Endothelial cell of umbilical vein (primary cell): ENCODE measurements around the gene GMPR2. TPM values are rescaled to one million over a fixed set of nuclear protein-coding genes. Genes with fewer than 3 reads are reported as not detected.

Experiments used
- BruUV-seq: library from RNA; stranded (reverse); fragments of 400-500 nt; replicated peaks from 2 replicates; lab custom pipeline; 2021; lab: Mats Ljungman, UMichigan
- CTCF ChIA-PET: fragments of 300-600, 350-600 bp; sonication (Branson Sonifier 250); formaldehyde crosslinking; loops from one replicate; lab custom pipeline; 2021; ENCODE audit warnings: antibody characterized with exemption, inconsistent platforms; lab: Charles Lee
- POLR2A ChIA-PET: fragments of 300-600, 350-600 bp; sonication (Branson Sonifier 250); formaldehyde crosslinking; loops from one replicate; lab custom pipeline; 2021; ENCODE audit warnings: antibody characterized with exemption, inconsistent platforms; lab: Charles Lee
- DNase-seq: peaks from one replicate; pipeline ENCODE4 v3.0.0-alpha.2; 2011; ENCODE audit warnings: low read depth, low spot score
- FAIRE-seq: peaks from 2 replicates; lab custom pipeline; 2011; peaks lifted over from hg19 to GRCh38; lab: Jason Lieb, UNC
- H2AFZ ChIP-seq: 2 replicates; pipeline ENCODE4 v1.6.0; 2012; ENCODE audit warnings: low read depth, low read length, control low read depth, inconsistent platforms
- H3K27ac ChIP-seq: 2 replicates; pipeline ENCODE4 v1.5.1; 2011; ENCODE audit warnings: low read depth, mild to moderate bottlenecking, control low read depth, low read length, moderate library complexity; ENCODE audit not compliant: insufficient read depth
- H3K27me3 ChIP-seq, 2 experiments: 2 replicates each; pipeline versions ENCODE4 v1.6.0 to v1.6.1; 2011; ENCODE audit warnings: low read length in 2 of 2, mixed read lengths in 1 of 2; ENCODE audit not compliant: control insufficient read depth in 2 of 2, insufficient read depth in 2 of 2
- H3K36me3 ChIP-seq, 2 experiments: 2 replicates in 1 of 2; 3 replicates in 1 of 2; pipeline ENCODE4 v1.5.1; 2011; ENCODE audit warnings: low read length in 2 of 2, mild to moderate bottlenecking in 1 of 2, moderate library complexity in 1 of 2; ENCODE audit not compliant: control insufficient read depth in 2 of 2, insufficient read depth in 2 of 2; ENCODE audit errors: extremely low read depth in 1 of 2
- H3K4me1 ChIP-seq: 3 replicates; pipeline ENCODE4 v1.5.1; 2011; ENCODE audit warnings: mild to moderate bottlenecking, low read length; ENCODE audit not compliant: control insufficient read depth, insufficient read depth; ENCODE audit errors: extremely low read depth
- H3K4me2 ChIP-seq: 2 replicates; pipeline ENCODE4 v1.6.1; 2011; ENCODE audit warnings: low read length, control low read depth, mixed read lengths; ENCODE audit not compliant: insufficient read depth
- H3K4me3 ChIP-seq, 3 experiments: fragments of 200-600 bp in 1 of 3; sonication (generic), shearing (Covaris generic) in 1 of 3; replicated peaks in 1 of 3; 2 replicates each; pipeline ENCODE4 v1.5.1; 2011 to 2016; ENCODE audit warnings: control low read depth in 3 of 3, low read length in 3 of 3, mild to moderate bottlenecking in 2 of 3, inconsistent platforms in 1 of 3, low read depth in 1 of 3, moderate library complexity in 1 of 3; ENCODE audit not compliant: insufficient read depth in 1 of 3
- H3K79me2 ChIP-seq: 2 replicates; pipeline ENCODE4 v1.6.0; 2012; ENCODE audit warnings: low read length, inconsistent platforms; ENCODE audit not compliant: control insufficient read depth, insufficient read depth
- H3K9ac ChIP-seq: replicated peaks from 2 replicates; pipeline ENCODE3; 2011; ENCODE audit warnings: low read length, control low read depth; ENCODE audit not compliant: insufficient read depth; ENCODE audit errors: extremely low read depth
- H3K9me1 ChIP-seq: replicated peaks from 3 replicates; pipeline ENCODE4 v1.6.0; 2011; ENCODE audit warnings: mild to moderate bottlenecking, low read length; ENCODE audit not compliant: control insufficient read depth, insufficient read depth; ENCODE audit errors: extremely low read depth
- H3K9me3 ChIP-seq: replicated peaks from 2 replicates; pipeline ENCODE4 v1.5.1; 2012; ENCODE audit warnings: low read length, inconsistent platforms; ENCODE audit not compliant: control insufficient read depth, insufficient read depth
- H4K20me1 ChIP-seq: replicated peaks from 2 replicates; pipeline ENCODE3; 2011; ENCODE audit warnings: mild to moderate bottlenecking, low read length; ENCODE audit not compliant: control insufficient read depth, insufficient read depth; ENCODE audit errors: extremely low read depth
- EZH2 ChIP-seq: IDR thresholded peaks from 2 replicates; pipeline ENCODE4 v1.6.1; 2012; ENCODE audit warnings: borderline replicate concordance, low read depth, mild to moderate bottlenecking, moderate library complexity, low read length, inconsistent platforms; ENCODE audit not compliant: severe bottlenecking
- FOS ChIP-seq: IDR thresholded peaks from 2 replicates; pipeline ENCODE4 v1.6.1; 2011; ENCODE audit warnings: mild to moderate bottlenecking, low read length, moderate library complexity, borderline replicate concordance; ENCODE audit not compliant: insufficient read depth
- GATA2 ChIP-seq: IDR thresholded peaks from 2 replicates; pipeline ENCODE4 v1.7.0; 2011; ENCODE audit warnings: low read depth, mild to moderate bottlenecking, moderate library complexity, mixed read lengths, low read length; ENCODE audit not compliant: insufficient read length, insufficient read depth
- JUN ChIP-seq: IDR thresholded peaks from 2 replicates; pipeline ENCODE4 v1.6.1; 2011; ENCODE audit warnings: borderline replicate concordance, low read depth; ENCODE audit not compliant: insufficient read length, insufficient read depth
- MAX ChIP-seq: IDR thresholded peaks from 2 replicates; pipeline ENCODE4 v1.6.1; 2011; ENCODE audit not compliant: insufficient read depth, insufficient read length
- MYC ChIP-seq: IDR thresholded peaks from one replicate; pipeline ENCODE4 v1.6.1; 2011; ENCODE audit warnings: mild to moderate bottlenecking, low read depth, low read length
- POLR2A ChIP-seq: IDR thresholded peaks from 2 replicates; pipeline ENCODE4 v1.6.1; 2012; ENCODE audit warnings: low read depth, mild to moderate bottlenecking, control low read depth, low read length
- POLR2AphosphoS5 ChIP-seq: IDR thresholded peaks from 2 replicates; pipeline ENCODE4 v1.6.1; 2012; ENCODE audit warnings: low read depth, mild to moderate bottlenecking, control low read depth, low read length, moderate library complexity; ENCODE audit not compliant: insufficient read depth
- dilution Hi-C: fragments of 300-500 bp; cut with MboI; formaldehyde crosslinking; loops from one replicate; pipeline ENCODE4 v1.15.0; 2019; ENCODE audit warnings: low sequenced_read_pairs; ENCODE audit not compliant: extremely low pct_ligation_motif_present
- intact Hi-C: fragments of 100-400 bp; cut with micrococcal nuclease; formaldehyde crosslinking; loops from one replicate; pipeline ENCODE4 v1.10.0; 2022
- polyA plus RNA-seq, 4 experiments: library from polyadenylated mRNA; depleted of rRNA in 3 of 4; stranded (reverse) in 3 of 4; unstranded in 1 of 4; fragments of >200 nt; gene quantifications; 2 replicates each; pipeline versions ENCODE4 v1.2.1 to v1.2.3, GENCODE V29; 2011 to 2012; ENCODE audit warnings: missing spikeins in 1 of 4
- total RNA-seq: library from RNA; stranded (reverse); gene quantifications from 2 replicates; pipeline ENCODE4 v1.2.3, GENCODE V29; 2021
- TF ChIP-seq, protein P1 (sequence below), 2 donors: IDR thresholded peaks; 1 replicate in 1 of 2; 2 replicates in 1 of 2; pipeline ENCODE4 v1.5.1; 2011; ENCODE audit warnings: low read length in 2 of 2, mild to moderate bottlenecking in 2 of 2, moderate library complexity in 2 of 2, control low read depth in 1 of 2, inconsistent platforms in 1 of 2, low read depth in 1 of 2; ENCODE audit not compliant: insufficient read depth in 1 of 2; ENCODE audit errors: extremely low read depth in 1 of 2

The GMPR2 gene
- total and polyA plus RNA-seq, 2 donors (not counting 3 experiments of a cell fraction or from before 2014, with no cell fraction given) = 58.1 to 61.8 TPM

- Histone ChIP-seq H3K4me3 (no peak overlapping the region), H3K9me1 (no peaks in the 10 kb centered on the region), H2AFZ (no peak overlapping the region), H3K4me2 (no peak overlapping the region), H3K9ac (no peak overlapping the region), H3K36me3 (peaks cover 0 to 3% of the 10 kb centered on the region in 2 experiments), H3K79me2 (no peaks in the 10 kb centered on the region), H3K9me3 (no peaks in the 10 kb centered on the region), H4K20me1 (no peaks in the 10 kb centered on the region), H3K27me3 (no peaks in the 10 kb centered on the region), H3K27ac (no peak overlapping the region), H3K4me1 (no peaks in the 10 kb centered on the region)
- dilution Hi-C loops (no loop called here), intact Hi-C loops (no loop called here)
- DNase-seq (no peak), FAIRE-seq (no peak)
- TF ChIP-seq GATA2 (no peak), POLR2AphosphoS5 (no peak), JUN (no peak), MAX (no peak), POLR2A (no peak), EZH2 (no peak), MYC (no peak), FOS (no peak)
- TF ChIP-seq, protein P1, sequence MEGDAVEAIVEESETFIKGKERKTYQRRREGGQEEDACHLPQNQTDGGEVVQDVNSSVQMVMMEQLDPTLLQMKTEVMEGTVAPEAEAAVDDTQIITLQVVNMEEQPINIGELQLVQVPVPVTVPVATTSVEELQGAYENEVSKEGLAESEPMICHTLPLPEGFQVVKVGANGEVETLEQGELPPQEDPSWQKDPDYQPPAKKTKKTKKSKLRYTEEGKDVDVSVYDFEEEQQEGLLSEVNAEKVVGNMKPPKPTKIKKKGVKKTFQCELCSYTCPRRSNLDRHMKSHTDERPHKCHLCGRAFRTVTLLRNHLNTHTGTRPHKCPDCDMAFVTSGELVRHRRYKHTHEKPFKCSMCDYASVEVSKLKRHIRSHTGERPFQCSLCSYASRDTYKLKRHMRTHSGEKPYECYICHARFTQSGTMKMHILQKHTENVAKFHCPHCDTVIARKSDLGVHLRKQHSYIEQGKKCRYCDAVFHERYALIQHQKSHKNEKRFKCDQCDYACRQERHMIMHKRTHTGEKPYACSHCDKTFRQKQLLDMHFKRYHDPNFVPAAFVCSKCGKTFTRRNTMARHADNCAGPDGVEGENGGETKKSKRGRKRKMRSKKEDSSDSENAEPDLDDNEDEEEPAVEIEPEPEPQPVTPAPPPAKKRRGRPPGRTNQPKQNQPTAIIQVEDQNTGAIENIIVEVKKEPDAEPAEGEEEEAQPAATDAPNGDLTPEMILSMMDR (IDR thresholded peaks at IDR 0.05; ENCODE audit: extremely low read depth in 1 of 2, insufficient read depth in 1 of 2, low read depth in 1 of 2, low read length in 2 of 2) = no peak
- ChIA-PET CTCF (interaction anchor here (1.0 kb wide), 1 partner anchor 42 kb away, joined by 4 read pairs; no protein-coding TSS in a partner anchor), POLR2A (no interaction called here)
- no TSS peak for BruUV-seq
Measured at GRCh38 chr14:24254630-24255392, 22.1 kb downstream of the GMPR2 start.
